ENCODE data around the gene ARID3A.

DNA sequence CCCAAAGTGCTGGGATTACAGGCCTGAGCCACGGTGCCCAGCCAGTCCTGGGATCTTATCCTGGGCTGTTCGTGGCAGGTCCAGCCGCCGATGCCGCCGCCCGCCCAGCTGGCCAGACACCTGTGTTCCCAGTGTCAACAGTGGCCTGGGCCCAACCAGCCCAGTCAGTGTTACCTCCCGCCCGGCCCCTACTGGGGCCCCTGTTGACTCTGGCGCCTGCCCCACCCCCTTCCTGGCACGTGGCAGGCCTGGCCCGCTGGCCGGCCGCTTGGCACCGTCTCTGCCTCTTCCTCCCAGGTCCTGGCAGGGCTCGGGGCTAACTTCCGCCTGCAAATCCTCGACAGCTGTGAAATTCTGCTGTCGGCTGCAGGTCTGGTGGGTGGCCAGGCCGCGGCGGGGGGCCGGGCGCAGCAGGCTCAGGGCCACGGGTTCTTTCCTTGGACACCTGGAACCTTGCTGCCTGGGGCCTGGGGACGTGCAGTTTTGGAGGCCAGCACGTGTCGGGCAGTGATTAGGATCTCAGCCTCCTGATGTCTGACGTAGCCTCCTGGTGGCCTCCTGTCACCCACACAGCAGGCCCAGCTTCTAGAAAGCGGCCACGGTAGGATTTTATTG lies 9.1 kb downstream of the ARID3A start:
- TF ChIP-seq CTCF (conservative IDR thresholded peaks at IDR 0.05; ENCODE audit: low read length) = no peak
- no peak for TF ChIP-seq EZH2phosphoT487 (IDR thresholded peaks at IDR 0.05; ENCODE audit: borderline replicate concordance, low read depth, low read length)
